Endothelial cell of umbilical vein (primary cell): ENCODE measurements around the gene CCL8. TPM values are rescaled to one million over a fixed set of nuclear protein-coding genes. Genes with fewer than 3 reads are reported as not detected.

ENCODE experiments used
- BruUV-seq: library from RNA; stranded (reverse); fragments of 400-500 nt; replicated peaks from 2 replicates; lab custom pipeline; 2021; lab: Mats Ljungman, UMichigan
- CTCF ChIA-PET: fragments of 300-600, 350-600 bp; sonication (Branson Sonifier 250); formaldehyde crosslinking; loops from one replicate; lab custom pipeline; 2021; ENCODE audit warnings: antibody characterized with exemption, inconsistent platforms; lab: Charles Lee
- POLR2A ChIA-PET: fragments of 300-600, 350-600 bp; sonication (Branson Sonifier 250); formaldehyde crosslinking; loops from one replicate; lab custom pipeline; 2021; ENCODE audit warnings: antibody characterized with exemption, inconsistent platforms; lab: Charles Lee
- DNase-seq: peaks from one replicate; pipeline ENCODE4 v3.0.0-alpha.2; 2011; ENCODE audit warnings: low read depth, low spot score
- FAIRE-seq: peaks from 2 replicates; lab custom pipeline; 2011; peaks lifted over from hg19 to GRCh38; lab: Jason Lieb, UNC
- H2AFZ ChIP-seq: 2 replicates; pipeline ENCODE4 v1.6.0; 2012; ENCODE audit warnings: low read depth, low read length, control low read depth, inconsistent platforms
- H3K27ac ChIP-seq: 2 replicates; pipeline ENCODE4 v1.5.1; 2011; ENCODE audit warnings: low read depth, mild to moderate bottlenecking, control low read depth, low read length, moderate library complexity; ENCODE audit not compliant: insufficient read depth
- H3K27me3 ChIP-seq, 2 experiments: 2 replicates each; pipeline versions ENCODE4 v1.6.0 to v1.6.1; 2011; ENCODE audit warnings: low read length in 2 of 2, mixed read lengths in 1 of 2; ENCODE audit not compliant: control insufficient read depth in 2 of 2, insufficient read depth in 2 of 2
- H3K36me3 ChIP-seq, 2 experiments: 2 replicates in 1 of 2; 3 replicates in 1 of 2; pipeline ENCODE4 v1.5.1; 2011; ENCODE audit warnings: low read length in 2 of 2, mild to moderate bottlenecking in 1 of 2, moderate library complexity in 1 of 2; ENCODE audit not compliant: control insufficient read depth in 2 of 2, insufficient read depth in 2 of 2; ENCODE audit errors: extremely low read depth in 1 of 2
- H3K4me1 ChIP-seq: 3 replicates; pipeline ENCODE4 v1.5.1; 2011; ENCODE audit warnings: mild to moderate bottlenecking, low read length; ENCODE audit not compliant: control insufficient read depth, insufficient read depth; ENCODE audit errors: extremely low read depth
- H3K4me2 ChIP-seq: 2 replicates; pipeline ENCODE4 v1.6.1; 2011; ENCODE audit warnings: low read length, control low read depth, mixed read lengths; ENCODE audit not compliant: insufficient read depth
- H3K4me3 ChIP-seq, 3 experiments: fragments of 200-600 bp in 1 of 3; sonication (generic), shearing (Covaris generic) in 1 of 3; replicated peaks in 1 of 3; 2 replicates each; pipeline ENCODE4 v1.5.1; 2011 to 2016; ENCODE audit warnings: control low read depth in 3 of 3, low read length in 3 of 3, mild to moderate bottlenecking in 2 of 3, inconsistent platforms in 1 of 3, low read depth in 1 of 3, moderate library complexity in 1 of 3; ENCODE audit not compliant: insufficient read depth in 1 of 3
- H3K79me2 ChIP-seq: 2 replicates; pipeline ENCODE4 v1.6.0; 2012; ENCODE audit warnings: low read length, inconsistent platforms; ENCODE audit not compliant: control insufficient read depth, insufficient read depth
- H3K9ac ChIP-seq: replicated peaks from 2 replicates; pipeline ENCODE3; 2011; ENCODE audit warnings: low read length, control low read depth; ENCODE audit not compliant: insufficient read depth; ENCODE audit errors: extremely low read depth
- H3K9me1 ChIP-seq: replicated peaks from 3 replicates; pipeline ENCODE4 v1.6.0; 2011; ENCODE audit warnings: mild to moderate bottlenecking, low read length; ENCODE audit not compliant: control insufficient read depth, insufficient read depth; ENCODE audit errors: extremely low read depth
- H3K9me3 ChIP-seq: replicated peaks from 2 replicates; pipeline ENCODE4 v1.5.1; 2012; ENCODE audit warnings: low read length, inconsistent platforms; ENCODE audit not compliant: control insufficient read depth, insufficient read depth
- H4K20me1 ChIP-seq: replicated peaks from 2 replicates; pipeline ENCODE3; 2011; ENCODE audit warnings: mild to moderate bottlenecking, low read length; ENCODE audit not compliant: control insufficient read depth, insufficient read depth; ENCODE audit errors: extremely low read depth
- EZH2 ChIP-seq: IDR thresholded peaks from 2 replicates; pipeline ENCODE4 v1.6.1; 2012; ENCODE audit warnings: borderline replicate concordance, low read depth, mild to moderate bottlenecking, moderate library complexity, low read length, inconsistent platforms; ENCODE audit not compliant: severe bottlenecking
- FOS ChIP-seq: IDR thresholded peaks from 2 replicates; pipeline ENCODE4 v1.6.1; 2011; ENCODE audit warnings: mild to moderate bottlenecking, low read length, moderate library complexity, borderline replicate concordance; ENCODE audit not compliant: insufficient read depth
- GATA2 ChIP-seq: IDR thresholded peaks from 2 replicates; pipeline ENCODE4 v1.7.0; 2011; ENCODE audit warnings: low read depth, mild to moderate bottlenecking, moderate library complexity, mixed read lengths, low read length; ENCODE audit not compliant: insufficient read length, insufficient read depth
- JUN ChIP-seq: IDR thresholded peaks from 2 replicates; pipeline ENCODE4 v1.6.1; 2011; ENCODE audit warnings: borderline replicate concordance, low read depth; ENCODE audit not compliant: insufficient read length, insufficient read depth
- MYC ChIP-seq: IDR thresholded peaks from one replicate; pipeline ENCODE4 v1.6.1; 2011; ENCODE audit warnings: mild to moderate bottlenecking, low read depth, low read length
- POLR2A ChIP-seq: IDR thresholded peaks from 2 replicates; pipeline ENCODE4 v1.6.1; 2012; ENCODE audit warnings: low read depth, mild to moderate bottlenecking, control low read depth, low read length
- POLR2AphosphoS5 ChIP-seq: IDR thresholded peaks from 2 replicates; pipeline ENCODE4 v1.6.1; 2012; ENCODE audit warnings: low read depth, mild to moderate bottlenecking, control low read depth, low read length, moderate library complexity; ENCODE audit not compliant: insufficient read depth
- dilution Hi-C: fragments of 300-500 bp; cut with MboI; formaldehyde crosslinking; loops from one replicate; pipeline ENCODE4 v1.15.0; 2019; ENCODE audit warnings: low sequenced_read_pairs; ENCODE audit not compliant: extremely low pct_ligation_motif_present
- intact Hi-C: fragments of 100-400 bp; cut with micrococcal nuclease; formaldehyde crosslinking; loops from one replicate; pipeline ENCODE4 v1.10.0; 2022
- polyA plus RNA-seq, 4 experiments: library from polyadenylated mRNA; depleted of rRNA in 3 of 4; stranded (reverse) in 3 of 4; unstranded in 1 of 4; fragments of >200 nt; gene quantifications; 2 replicates each; pipeline versions ENCODE4 v1.2.1 to v1.2.3, GENCODE V29; 2011 to 2012; ENCODE audit warnings: missing spikeins in 1 of 4
- total RNA-seq: library from RNA; stranded (reverse); gene quantifications from 2 replicates; pipeline ENCODE4 v1.2.3, GENCODE V29; 2021
- TF ChIP-seq, protein P1 (sequence below), 2 donors: IDR thresholded peaks; 1 replicate in 1 of 2; 2 replicates in 1 of 2; pipeline ENCODE4 v1.5.1; 2011; ENCODE audit warnings: low read length in 2 of 2, mild to moderate bottlenecking in 2 of 2, moderate library complexity in 2 of 2, control low read depth in 1 of 2, inconsistent platforms in 1 of 2, low read depth in 1 of 2; ENCODE audit not compliant: insufficient read depth in 1 of 2; ENCODE audit errors: extremely low read depth in 1 of 2
- TF ChIP-seq, protein P2 (sequence below): IDR thresholded peaks from 2 replicates; pipeline ENCODE4 v1.6.1; 2011; ENCODE audit not compliant: insufficient read depth, insufficient read length

The CCL8 gene
- total and polyA plus RNA-seq, 2 donors (not counting 3 experiments of a cell fraction or from before 2014, with no cell fraction given), result not detected

- dilution Hi-C loops, result no loop called here
- ChIA-PET POLR2A (no interaction called here), CTCF (interaction anchor here (0.5 to 13.6 kb wide), 9 partner anchors 8 to 1185 kb away, joined by 3 to 561 read pairs (median 3); no protein-coding TSS in a partner anchor)
Observed at GRCh38 chr17:34354637-34355036, 35.4 kb downstream of the CCL8 start.

More at GRCh38 chr17:34354637-34355036, 35.4 kb downstream of the CCL8 start:
- H3K27me3 ChIP-seq, result peaks cover 2 to 3% of the 10 kb centered on the region in 2 experiments
- no peak overlapping the region for H3K27ac ChIP-seq
- intact Hi-C loops, result no loop called here
- H3K9me1 ChIP-seq, result no peaks in the 10 kb centered on the region
- no peaks in the 10 kb centered on the region for H3K4me1 ChIP-seq
- DNase-seq (no peak), FAIRE-seq (no peak)
- no peak overlapping the region for H3K4me3 ChIP-seq
- H3K36me3 ChIP-seq, result no peaks in the 10 kb centered on the region
- no peak overlapping the region for H2AFZ ChIP-seq
- TF ChIP-seq POLR2A (no peak), JUN (no peak), MYC (no peak), POLR2AphosphoS5 (no peak), GATA2 (no peak), EZH2 (no peak), FOS (no peak)
- TF ChIP-seq, protein P1, sequence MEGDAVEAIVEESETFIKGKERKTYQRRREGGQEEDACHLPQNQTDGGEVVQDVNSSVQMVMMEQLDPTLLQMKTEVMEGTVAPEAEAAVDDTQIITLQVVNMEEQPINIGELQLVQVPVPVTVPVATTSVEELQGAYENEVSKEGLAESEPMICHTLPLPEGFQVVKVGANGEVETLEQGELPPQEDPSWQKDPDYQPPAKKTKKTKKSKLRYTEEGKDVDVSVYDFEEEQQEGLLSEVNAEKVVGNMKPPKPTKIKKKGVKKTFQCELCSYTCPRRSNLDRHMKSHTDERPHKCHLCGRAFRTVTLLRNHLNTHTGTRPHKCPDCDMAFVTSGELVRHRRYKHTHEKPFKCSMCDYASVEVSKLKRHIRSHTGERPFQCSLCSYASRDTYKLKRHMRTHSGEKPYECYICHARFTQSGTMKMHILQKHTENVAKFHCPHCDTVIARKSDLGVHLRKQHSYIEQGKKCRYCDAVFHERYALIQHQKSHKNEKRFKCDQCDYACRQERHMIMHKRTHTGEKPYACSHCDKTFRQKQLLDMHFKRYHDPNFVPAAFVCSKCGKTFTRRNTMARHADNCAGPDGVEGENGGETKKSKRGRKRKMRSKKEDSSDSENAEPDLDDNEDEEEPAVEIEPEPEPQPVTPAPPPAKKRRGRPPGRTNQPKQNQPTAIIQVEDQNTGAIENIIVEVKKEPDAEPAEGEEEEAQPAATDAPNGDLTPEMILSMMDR (IDR thresholded peaks at IDR 0.05; ENCODE audit: extremely low read depth in 1 of 2, insufficient read depth in 1 of 2, low read depth in 1 of 2, low read length in 2 of 2), result no peak
- TF ChIP-seq, protein P2, sequence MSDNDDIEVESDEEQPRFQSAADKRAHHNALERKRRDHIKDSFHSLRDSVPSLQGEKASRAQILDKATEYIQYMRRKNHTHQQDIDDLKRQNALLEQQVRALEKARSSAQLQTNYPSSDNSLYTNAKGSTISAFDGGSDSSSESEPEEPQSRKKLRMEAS, result no peak
- no peak overlapping the region for H3K9ac ChIP-seq
- no peak overlapping the region for H3K4me2 ChIP-seq
- no peaks in the 10 kb centered on the region for H3K79me2 ChIP-seq
- H4K20me1 ChIP-seq, result no peaks in the 10 kb centered on the region
- no TSS peak for BruUV-seq
- no peaks in the 10 kb centered on the region for H3K9me3 ChIP-seq
